COLO668 (cell line): Measurements from ENCODE around the gene DEF6.

Experiments used
- DNase-seq: peaks from one replicate; lab custom pipeline; 2025; ENCODE audit not compliant: unreplicated experiment; lab: John Stamatoyannopoulos, UW

The DEF6 gene

GRCh38 chr6:35297601-35298481, at the start of gene DEF6:
DEF6 (plus strand) TSS chr6:35297818; CDS start chr6:35297857, 39 bp downstream.
- peak; percentile 82 for DNase-seq

GRCh38 chr6:35248300-35248699, 49.3 kb upstream of the DEF6 start:
- no peak for DNase-seq

- no peak for DNase-seq
These were observed 48.7 kb upstream of the DEF6 start for GRCh38 chr6:35248965-35249364.

GRCh38 chr6:35251949-35252348, 45.7 kb upstream of the DEF6 start:
- DNase-seq = no peak

- DNase-seq = no peak
These were observed 44.4 kb upstream of the DEF6 start for GRCh38 chr6:35253249-35253648.

GRCh38 chr6:35258336-35258735, 39.3 kb upstream of the DEF6 start:
- DNase-seq = no peak

GRCh38 chr6:35258858-35259193, 38.8 kb upstream of the DEF6 start:
- peak; percentile 50 for DNase-seq

GRCh38 chr6:35259194-35259947, 38.2 kb upstream of the DEF6 start, which contains the start of gene ZNF76:
ZNF76 (plus strand) TSS chr6:35259735; CDS start chr6:35281152, 21,417 bp downstream.
- peak; percentile 96 for DNase-seq

- peak; percentile 62 for DNase-seq
These were observed 37.5 kb upstream of the DEF6 start for GRCh38 chr6:35259948-35260590.

GRCh38 chr6:35260591-35261570, 36.7 kb upstream of the DEF6 start:
- no peak for DNase-seq

GRCh38 chr6:35262596-35262995, 35.0 kb upstream of the DEF6 start:
- DNase-seq = no peak

- DNase-seq = no peak
These were observed 32.9 kb upstream of the DEF6 start for GRCh38 chr6:35264550-35265274.

- no peak for DNase-seq
These were observed 32.1 kb upstream of the DEF6 start for GRCh38 chr6:35265523-35265922.

- DNase-seq = no peak
These were observed 30.2 kb upstream of the DEF6 start for GRCh38 chr6:35267446-35267845.

GRCh38 chr6:35267897-35268296, 29.7 kb upstream of the DEF6 start:
- DNase-seq = no peak

- DNase-seq = no peak
These were observed 25.6 kb upstream of the DEF6 start for GRCh38 chr6:35272005-35272404.

- DNase-seq = no peak
These were observed 23.6 kb upstream of the DEF6 start for GRCh38 chr6:35273822-35274559.

- DNase-seq = no peak
These were observed 21.8 kb upstream of the DEF6 start for GRCh38 chr6:35275744-35276260.

GRCh38 chr6:35278708-35279107, 18.9 kb upstream of the DEF6 start:
- no peak for DNase-seq
